ENCODE results near the gene TRPC1. TPM values are rescaled to one million over a fixed set of nuclear protein-coding genes. Genes with fewer than 3 reads are reported as not detected.

Gene TRPC1
- total and polyA plus RNA-seq, 2 experiments from 2014 or later: 7.0 to 36.6 TPM

DNA sequence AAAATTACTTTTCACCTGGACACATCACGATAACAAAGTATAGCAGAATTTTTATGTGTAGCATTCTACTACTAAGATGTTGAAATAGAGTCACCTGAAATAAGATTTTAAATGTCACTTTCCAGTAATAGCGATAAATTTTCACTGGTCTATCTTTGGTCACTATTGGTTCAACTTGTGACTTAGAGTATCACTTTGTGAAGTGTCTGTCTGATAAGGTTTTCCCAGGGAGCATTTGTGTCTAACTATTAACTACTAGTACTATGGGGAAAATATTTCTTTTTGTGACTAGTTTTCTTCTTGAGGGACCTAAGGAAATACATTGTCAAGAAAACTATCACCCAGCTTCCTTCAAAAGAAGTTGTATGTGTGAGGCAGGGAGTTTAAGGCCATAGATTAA is 11.0 kb downstream of the TRPC1 start:
- TF ChIP-seq, protein P1, sequence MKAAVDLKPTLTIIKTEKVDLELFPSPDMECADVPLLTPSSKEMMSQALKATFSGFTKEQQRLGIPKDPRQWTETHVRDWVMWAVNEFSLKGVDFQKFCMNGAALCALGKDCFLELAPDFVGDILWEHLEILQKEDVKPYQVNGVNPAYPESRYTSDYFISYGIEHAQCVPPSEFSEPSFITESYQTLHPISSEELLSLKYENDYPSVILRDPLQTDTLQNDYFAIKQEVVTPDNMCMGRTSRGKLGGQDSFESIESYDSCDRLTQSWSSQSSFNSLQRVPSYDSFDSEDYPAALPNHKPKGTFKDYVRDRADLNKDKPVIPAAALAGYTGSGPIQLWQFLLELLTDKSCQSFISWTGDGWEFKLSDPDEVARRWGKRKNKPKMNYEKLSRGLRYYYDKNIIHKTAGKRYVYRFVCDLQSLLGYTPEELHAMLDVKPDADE (IDR thresholded peaks at IDR 0.05): no peak
- TF ChIP-seq ZNF331 (CRISPR knock-in tag; IDR thresholded peaks at IDR 0.05; ENCODE audit: low read depth): no peak
- TF ChIP-seq, protein P2, sequence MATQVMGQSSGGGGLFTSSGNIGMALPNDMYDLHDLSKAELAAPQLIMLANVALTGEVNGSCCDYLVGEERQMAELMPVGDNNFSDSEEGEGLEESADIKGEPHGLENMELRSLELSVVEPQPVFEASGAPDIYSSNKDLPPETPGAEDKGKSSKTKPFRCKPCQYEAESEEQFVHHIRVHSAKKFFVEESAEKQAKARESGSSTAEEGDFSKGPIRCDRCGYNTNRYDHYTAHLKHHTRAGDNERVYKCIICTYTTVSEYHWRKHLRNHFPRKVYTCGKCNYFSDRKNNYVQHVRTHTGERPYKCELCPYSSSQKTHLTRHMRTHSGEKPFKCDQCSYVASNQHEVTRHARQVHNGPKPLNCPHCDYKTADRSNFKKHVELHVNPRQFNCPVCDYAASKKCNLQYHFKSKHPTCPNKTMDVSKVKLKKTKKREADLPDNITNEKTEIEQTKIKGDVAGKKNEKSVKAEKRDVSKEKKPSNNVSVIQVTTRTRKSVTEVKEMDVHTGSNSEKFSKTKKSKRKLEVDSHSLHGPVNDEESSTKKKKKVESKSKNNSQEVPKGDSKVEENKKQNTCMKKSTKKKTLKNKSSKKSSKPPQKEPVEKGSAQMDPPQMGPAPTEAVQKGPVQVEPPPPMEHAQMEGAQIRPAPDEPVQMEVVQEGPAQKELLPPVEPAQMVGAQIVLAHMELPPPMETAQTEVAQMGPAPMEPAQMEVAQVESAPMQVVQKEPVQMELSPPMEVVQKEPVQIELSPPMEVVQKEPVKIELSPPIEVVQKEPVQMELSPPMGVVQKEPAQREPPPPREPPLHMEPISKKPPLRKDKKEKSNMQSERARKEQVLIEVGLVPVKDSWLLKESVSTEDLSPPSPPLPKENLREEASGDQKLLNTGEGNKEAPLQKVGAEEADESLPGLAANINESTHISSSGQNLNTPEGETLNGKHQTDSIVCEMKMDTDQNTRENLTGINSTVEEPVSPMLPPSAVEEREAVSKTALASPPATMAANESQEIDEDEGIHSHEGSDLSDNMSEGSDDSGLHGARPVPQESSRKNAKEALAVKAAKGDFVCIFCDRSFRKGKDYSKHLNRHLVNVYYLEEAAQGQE (IDR thresholded peaks at IDR 0.05; ENCODE audit: unreplicated experiment): no peak
- no peak for TF ChIP-seq EZH2phosphoT487 (IDR thresholded peaks at IDR 0.05; ENCODE audit: unreplicated experiment)
- no peak for TF ChIP-seq STAT1 (IDR thresholded peaks at IDR 0.05; ENCODE audit: unreplicated experiment)
- TF ChIP-seq POLR2AphosphoS5 (IDR thresholded peaks at IDR 0.05; ENCODE audit: low read depth): no peak
- TF ChIP-seq ZNF114 (CRISPR knock-in tag; IDR thresholded peaks at IDR 0.05): no peak
- TF ChIP-seq NANOG (IDR thresholded peaks at IDR 0.05; ENCODE audit: borderline replicate concordance): no peak
- TF ChIP-seq EZH2 (IDR thresholded peaks at IDR 0.05; ENCODE audit: low read depth, unreplicated experiment): no peak
- TF ChIP-seq JUNB (IDR thresholded peaks at IDR 0.05; ENCODE audit: unreplicated experiment): no peak
- TF ChIP-seq ZNF462 (CRISPR knock-in tag; IDR thresholded peaks at IDR 0.05): no peak
- TF ChIP-seq, protein P3, sequence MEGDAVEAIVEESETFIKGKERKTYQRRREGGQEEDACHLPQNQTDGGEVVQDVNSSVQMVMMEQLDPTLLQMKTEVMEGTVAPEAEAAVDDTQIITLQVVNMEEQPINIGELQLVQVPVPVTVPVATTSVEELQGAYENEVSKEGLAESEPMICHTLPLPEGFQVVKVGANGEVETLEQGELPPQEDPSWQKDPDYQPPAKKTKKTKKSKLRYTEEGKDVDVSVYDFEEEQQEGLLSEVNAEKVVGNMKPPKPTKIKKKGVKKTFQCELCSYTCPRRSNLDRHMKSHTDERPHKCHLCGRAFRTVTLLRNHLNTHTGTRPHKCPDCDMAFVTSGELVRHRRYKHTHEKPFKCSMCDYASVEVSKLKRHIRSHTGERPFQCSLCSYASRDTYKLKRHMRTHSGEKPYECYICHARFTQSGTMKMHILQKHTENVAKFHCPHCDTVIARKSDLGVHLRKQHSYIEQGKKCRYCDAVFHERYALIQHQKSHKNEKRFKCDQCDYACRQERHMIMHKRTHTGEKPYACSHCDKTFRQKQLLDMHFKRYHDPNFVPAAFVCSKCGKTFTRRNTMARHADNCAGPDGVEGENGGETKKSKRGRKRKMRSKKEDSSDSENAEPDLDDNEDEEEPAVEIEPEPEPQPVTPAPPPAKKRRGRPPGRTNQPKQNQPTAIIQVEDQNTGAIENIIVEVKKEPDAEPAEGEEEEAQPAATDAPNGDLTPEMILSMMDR (conservative IDR thresholded peaks at IDR 0.05; ENCODE audit: low read depth in 2 of 2): no peak
- TF ChIP-seq CREB1 (CRISPR knock-in tag; IDR thresholded peaks at IDR 0.05; ENCODE audit: low read depth): no peak
- no peak overlapping the region for H2AFZ ChIP-seq
- H3K9me2 ChIP-seq (ENCODE audit: insufficient read depth): no peaks in the 10 kb centered on the region
- no peaks in the 10 kb centered on the region for H4K20me1 ChIP-seq (replicated peaks; ENCODE audit: insufficient read depth)
- peaks cover 2% of the 10 kb centered on the region for H3K27me3 Mint-ChIP-seq (ENCODE audit: insufficient read depth, low read depth, poor library complexity)
- H3K9me3 Mint-ChIP-seq: no peaks in the 10 kb centered on the region
- H3F3A ChIP-seq (replicated peaks; ENCODE audit: low read depth): no peaks in the 10 kb centered on the region
- DNase-seq (ENCODE audit: low spot score) (no peak), ATAC-seq (no peak)
- H3K4me1 ChIP-seq (ENCODE audit: insufficient read depth): peaks cover 17% of the 10 kb centered on the region
- H3K4me2 ChIP-seq: no peak overlapping the region
- peaks cover 15% of the 10 kb centered on the region for H3K4me1 Mint-ChIP-seq
- no peaks in the 10 kb centered on the region for H3K36me3 ChIP-seq (ENCODE audit: insufficient read depth)
- H3K79me2 ChIP-seq (replicated peaks; ENCODE audit: insufficient read depth): peaks cover 14% of the 10 kb centered on the region
- H3K36me3 Mint-ChIP-seq (ENCODE audit: low read depth): no peaks in the 10 kb centered on the region
- no peak overlapping the region for H3K4me3 Mint-ChIP-seq
- no peaks in the 10 kb centered on the region for H3K27me3 ChIP-seq (ENCODE audit: insufficient read depth)
- H3K4me3 ChIP-seq: no peak overlapping the region
- H3K27ac Mint-ChIP-seq: no peak overlapping the region
- no peak overlapping the region for H3K27ac ChIP-seq (ENCODE audit: low read depth)
